ENCODE data around the gene DNMT3B.
"Not testable (repeated sequence)": the region's sequence is repeated elsewhere in the genome, so short reads cannot be mapped to it uniquely, and the experiment has no call there.

Gene DNMT3B

GRCh38 chr20:32763202-32764004 lies 1.2 kb downstream of the DNMT3B start:
- no peak for DNase-seq

GRCh38 chr20:32764005-32764960 lies 2.1 kb downstream of the DNMT3B start:
- DNase-seq, result no peak

GRCh38 chr20:32765230-32765875 lies 3.2 kb downstream of the DNMT3B start:
- not testable (repeated sequence) for DNase-seq

- no peak for DNase-seq
Observed at GRCh38 chr20:32767418-32768198, 5.4 kb downstream of the DNMT3B start.

GRCh38 chr20:32772046-32772445 lies 9.9 kb downstream of the DNMT3B start:
- DNase-seq, result no peak

GRCh38 chr20:32773223-32773622 lies 11.0 kb downstream of the DNMT3B start:
- DNase-seq, result no peak

GRCh38 chr20:32773855-32774254 lies 11.7 kb downstream of the DNMT3B start:
- DNase-seq, result no peak

GRCh38 chr20:32775336-32775991 lies 13.3 kb downstream of the DNMT3B start:
- DNase-seq, result no peak

- no peak for DNase-seq
Observed at GRCh38 chr20:32777177-32777956, 15.2 kb downstream of the DNMT3B start.

- DNase-seq, result no peak
Observed at GRCh38 chr20:32779500-32780211, 17.5 kb downstream of the DNMT3B start.

GRCh38 chr20:32780278-32780677 lies 18.1 kb downstream of the DNMT3B start:
- DNase-seq, result no peak

GRCh38 chr20:32780749-32781655 lies 18.8 kb downstream of the DNMT3B start:
- no peak for DNase-seq

GRCh38 chr20:32784369-32785080 lies 22.3 kb downstream of the DNMT3B start:
- no peak for DNase-seq

- no peak for DNase-seq
Observed at GRCh38 chr20:32786059-32786760, 24.0 kb downstream of the DNMT3B start.

GRCh38 chr20:32787168-32787567 lies 25.0 kb downstream of the DNMT3B start:
- DNase-seq, result no peak

- no peak for DNase-seq
Observed at GRCh38 chr20:32789896-32790750, 27.9 kb downstream of the DNMT3B start.

GRCh38 chr20:32790751-32791057 lies 28.5 kb downstream of the DNMT3B start:
- no peak for DNase-seq
